Erythroblast (primary cell): ENCODE measurements around the gene TRIM67.

Source experiments
- GATA1 ChIP-seq: IDR thresholded peaks from 2 replicates; pipeline ENCODE4 v1.6.1; 2011; ENCODE audit warnings: low read depth, mild to moderate bottlenecking, control low read depth, low read length, moderate library complexity
- POLR2A ChIP-seq: IDR thresholded peaks from 2 replicates; pipeline ENCODE4 v1.6.1; 2011; ENCODE audit warnings: mild to moderate bottlenecking, low read length

GRCh38 chr1:231214918-231215680, 53.2 kb downstream of the TRIM67 start:
- TF ChIP-seq POLR2A (no peak), GATA1 (no peak)
